H9 (cell line): ENCODE measurements around the gene ZNHIT2. TPM values are rescaled to one million over a fixed set of nuclear protein-coding genes. Genes with fewer than 3 reads are reported as not detected.
"Not testable (repeated sequence)": the region's sequence is repeated elsewhere in the genome, so short reads cannot be mapped to it uniquely, and the experiment has no call there.

Experiments
- DNase-seq: peaks from one replicate; pipeline ENCODE4 v3.0.0-alpha.2; 2017
- H2AFZ ChIP-seq: one replicate; pipeline ENCODE4 v1.6.1; 2013; ENCODE audit warnings: mild to moderate bottlenecking, low read length, control low read depth, moderate library complexity
- H2AK5ac ChIP-seq: 2 replicates; pipeline ENCODE4 v1.6.1; 2013; ENCODE audit warnings: low read length, control low read depth, mixed read lengths; ENCODE audit not compliant: insufficient read length
- H2BK120ac ChIP-seq: one replicate; pipeline ENCODE4 v1.6.1; 2013; ENCODE audit warnings: low read depth, mild to moderate bottlenecking, low read length, control low read depth, inconsistent platforms; ENCODE audit not compliant: poor library complexity, severe bottlenecking
- H2BK12ac ChIP-seq: 2 replicates; pipeline ENCODE4 v1.6.1; 2013; ENCODE audit warnings: low read length, control low read depth, mixed read lengths, low read depth; ENCODE audit not compliant: insufficient read length
- H2BK15ac ChIP-seq: 2 replicates; pipeline ENCODE4 v1.6.1; 2013; ENCODE audit warnings: low read depth, low read length, control low read depth
- H2BK20ac ChIP-seq: one replicate; pipeline ENCODE4 v1.6.1; 2013; ENCODE audit warnings: low read depth, mild to moderate bottlenecking, low read length, control low read depth, inconsistent platforms; ENCODE audit not compliant: poor library complexity, severe bottlenecking
- H2BK5ac ChIP-seq: 2 replicates; pipeline ENCODE4 v1.6.1; 2013; ENCODE audit warnings: low read length, control low read depth, mixed read lengths; ENCODE audit not compliant: insufficient read length
- H3K14ac ChIP-seq: 2 replicates; pipeline ENCODE4 v1.6.1; 2013; ENCODE audit warnings: low read length, control low read depth; ENCODE audit not compliant: insufficient read depth
- H3K18ac ChIP-seq: 2 replicates; pipeline ENCODE4 v1.6.1; 2013; ENCODE audit warnings: low read depth, mild to moderate bottlenecking, mixed read lengths, low read length, control low read depth; ENCODE audit not compliant: insufficient read length
- H3K23ac ChIP-seq: 2 replicates; pipeline ENCODE4 v1.6.1; 2013; ENCODE audit warnings: low read length, control low read depth, mixed read lengths, low read depth; ENCODE audit not compliant: insufficient read length
- H3K23me2 ChIP-seq: 2 replicates; pipeline ENCODE4 v1.6.1; 2013; ENCODE audit warnings: low read depth, mild to moderate bottlenecking, mixed read lengths, low read length, control low read depth; ENCODE audit not compliant: insufficient read length, poor library complexity, severe bottlenecking
- H3K27ac ChIP-seq: 2 replicates; pipeline ENCODE4 v1.5.1; 2013; ENCODE audit warnings: low read length, control low read depth, mixed read lengths, low read depth; ENCODE audit not compliant: insufficient read length
- H3K27me3 ChIP-seq: 2 replicates; pipeline ENCODE4 v1.6.1; 2013; ENCODE audit warnings: low read length, control low read depth, inconsistent platforms; ENCODE audit not compliant: insufficient read depth
- H3K4ac ChIP-seq: 2 replicates; pipeline ENCODE4 v1.6.1; 2013; ENCODE audit warnings: low read depth, mild to moderate bottlenecking, control low read depth, inconsistent platforms, low read length, moderate library complexity
- H3K4me1 ChIP-seq: 2 replicates; pipeline ENCODE4 v1.6.1; 2013; ENCODE audit warnings: low read length, control low read depth, inconsistent platforms; ENCODE audit not compliant: insufficient read depth
- H3K4me2 ChIP-seq: 2 replicates; pipeline ENCODE4 v1.6.1; 2013; ENCODE audit warnings: low read length, control low read depth, mixed read lengths; ENCODE audit not compliant: insufficient read length, insufficient read depth
- H3K56ac ChIP-seq: 2 replicates; pipeline ENCODE4 v1.6.1; 2013; ENCODE audit warnings: low read depth, mild to moderate bottlenecking, mixed read lengths, low read length, control low read depth; ENCODE audit not compliant: insufficient read length
- H3K79me1 ChIP-seq: 2 replicates; pipeline ENCODE4 v1.6.1; 2013; ENCODE audit warnings: low read depth, mild to moderate bottlenecking, moderate library complexity, low read length, control low read depth, inconsistent platforms; ENCODE audit not compliant: insufficient read depth, poor library complexity, severe bottlenecking
- H3K79me2 ChIP-seq: 2 replicates; pipeline ENCODE4 v1.6.1; 2013; ENCODE audit warnings: low read length, control low read depth, inconsistent platforms; ENCODE audit not compliant: insufficient read depth
- H3K9ac ChIP-seq: 2 replicates; pipeline ENCODE4 v1.6.1; 2013; ENCODE audit warnings: low read length, control low read depth, mixed read lengths; ENCODE audit not compliant: insufficient read length; ENCODE audit errors: extremely low read depth
- H3K9me3 ChIP-seq: one replicate; pipeline ENCODE4 v1.6.1; 2013; ENCODE audit warnings: low read depth, low read length, inconsistent platforms; ENCODE audit not compliant: control insufficient read depth
- H3T11ph ChIP-seq: one replicate; pipeline ENCODE4 v1.6.1; 2013; ENCODE audit warnings: mild to moderate bottlenecking, low read length, control low read depth, inconsistent platforms
- H4K20me1 ChIP-seq: one replicate; pipeline ENCODE4 v1.6.1; 2013; ENCODE audit not compliant: control insufficient read depth, insufficient read length, insufficient read depth
- H4K5ac ChIP-seq: 2 replicates; pipeline ENCODE4 v1.6.1; 2013; ENCODE audit warnings: low read depth, mild to moderate bottlenecking, mixed read lengths, low read length, control low read depth; ENCODE audit not compliant: insufficient read length
- H4K8ac ChIP-seq: replicated peaks from 2 replicates; pipeline ENCODE4 v1.6.1; 2013; ENCODE audit warnings: low read length, control low read depth, mixed read lengths, low read depth; ENCODE audit not compliant: insufficient read length
- H4K91ac ChIP-seq: 2 replicates; pipeline ENCODE4 v1.6.1; 2013; ENCODE audit warnings: low read depth, mild to moderate bottlenecking, moderate library complexity, mixed read lengths, low read length, control low read depth; ENCODE audit not compliant: insufficient read length
- H3K27ac Mint-ChIP-seq, 3 experiments: 2 replicates in 2 of 3; 3 replicates in 1 of 3; pipeline ENCODE4 v1.8.0; 2020 to 2021; ENCODE audit warnings: mixed read lengths in 3 of 3, mild to moderate bottlenecking in 1 of 3, moderate library complexity in 1 of 3
- H3K27me3 Mint-ChIP-seq: 2 replicates; pipeline ENCODE4 v1.8.0; 2021; ENCODE audit warnings: low read depth, mild to moderate bottlenecking, moderate library complexity, mixed read lengths
- H3K36me3 Mint-ChIP-seq, 3 experiments: 2 replicates in 2 of 3; 3 replicates in 1 of 3; pipeline ENCODE4 v1.8.0; 2020 to 2021; ENCODE audit warnings: low read depth in 3 of 3, mixed read lengths in 3 of 3; ENCODE audit not compliant: insufficient read depth in 1 of 3
- H3K4me1 Mint-ChIP-seq, 2 experiments: 2 replicates each; pipeline ENCODE4 v1.8.0; 2020; ENCODE audit warnings: mixed read lengths in 2 of 2
- H3K4me3 Mint-ChIP-seq, 2 experiments: 2 replicates in 1 of 2; 3 replicates in 1 of 2; pipeline ENCODE4 v1.8.0; 2020 to 2021; ENCODE audit warnings: mild to moderate bottlenecking in 2 of 2, mixed read lengths in 2 of 2, moderate library complexity in 1 of 2
- H3K9me3 Mint-ChIP-seq, 2 experiments: 2 replicates in 1 of 2; 3 replicates in 1 of 2; pipeline ENCODE4 v1.8.0; 2020; ENCODE audit warnings: mild to moderate bottlenecking in 2 of 2, mixed read lengths in 2 of 2, moderate library complexity in 1 of 2
- CTCF ChIP-seq: fragments of 200-600 bp; sonication (generic); conservative IDR thresholded peaks from 3 replicates; pipeline ENCODE4 v1.8.0; 2021; ENCODE audit warnings: antibody characterized with exemption, mild to moderate bottlenecking
- WGBS: extraction: QIAGEN DNeasy Blood & Tissue Kit; methylation state at CpG from one replicate; pipeline ENCODE4 v1.1.7; 2013; ENCODE audit warnings: missing lambda C conversion rate, low lambda C conversion rate, mixed read lengths; ENCODE audit not compliant: insufficient read length; ENCODE audit errors: extremely low coverage; 5-methylcytosine and 5-hydroxymethylcytosine counted together
- total RNA-seq: library from RNA; stranded (reverse); gene quantifications from 2 replicates; pipeline ENCODE4 v1.2.1, GENCODE V29; 2021

ZNHIT2 gene
- total RNA-seq, 1 experiment from 2014 or later: 18.3 TPM

GRCh38 chr11:65119670-65119995 is 2.1 kb upstream of the ZNHIT2 start:
- H2BK120ac ChIP-seq: no peak overlapping the region
- H3K9ac ChIP-seq: no peak overlapping the region
- no peak overlapping the region for H3T11ph ChIP-seq
- no peak overlapping the region for H3K4ac ChIP-seq
- H3K9me3 ChIP-seq: no peaks in the 10 kb centered on the region
- H4K91ac ChIP-seq: no peak overlapping the region
- Mint-ChIP-seq H3K27ac (peak overlapping the region in 1 of 3 experiments; percentile 62; a peak in 2 of 7 replicates), H3K4me3 (peak overlapping the region in 1 of 2 experiments; percentile 100; a peak in 1 of 5 replicates), H3K27me3 (peaks cover 1% of the 10 kb centered on the region; the same call in 1 of the 2 replicates), H3K9me3 (no peaks in the 10 kb centered on the region), H3K4me1 (peaks cover 6 to 21% of the 10 kb centered on the region in 2 experiments), H3K36me3 (peaks cover 30 to 67% (median 59%) of the 10 kb centered on the region in 3 experiments)
- H2AK5ac ChIP-seq: no peak overlapping the region
- H4K20me1 ChIP-seq: no peaks in the 10 kb centered on the region
- H3K27me3 ChIP-seq: no peaks in the 10 kb centered on the region
- no peak overlapping the region for H2BK5ac ChIP-seq
- no peak overlapping the region for H2AFZ ChIP-seq
- H3K56ac ChIP-seq: no peak overlapping the region
- no peak overlapping the region for H2BK15ac ChIP-seq
- H3K4me1 ChIP-seq: no peaks in the 10 kb centered on the region
- H3K79me1 ChIP-seq: peaks cover 3% of the 10 kb centered on the region
- H4K8ac ChIP-seq: no peak overlapping the region
- no peak overlapping the region for H2BK20ac ChIP-seq
- H3K18ac ChIP-seq: no peak overlapping the region
- peaks cover 9% of the 10 kb centered on the region; the same call in 1 of the 2 replicates for H3K79me2 ChIP-seq
- no peak for DNase-seq
- H3K14ac ChIP-seq: no peak overlapping the region
- TF ChIP-seq CTCF: no peak
- no peak overlapping the region for H3K23ac ChIP-seq
- H2BK12ac ChIP-seq: no peak overlapping the region
- no peak overlapping the region for H3K27ac ChIP-seq
- no peak overlapping the region for H3K4me2 ChIP-seq
- H4K5ac ChIP-seq: no peak overlapping the region
- H3K23me2 ChIP-seq: peaks cover 12% of the 10 kb centered on the region

GRCh38 chr11:65118891-65119669 is 1.6 kb upstream of the ZNHIT2 start:
- H3K79me1 ChIP-seq, H2BK120ac ChIP-seq, H3K4ac ChIP-seq, H2BK12ac ChIP-seq, H3K56ac ChIP-seq, H3K9ac ChIP-seq, H2BK15ac ChIP-seq, H2AK5ac ChIP-seq, H3K9me3 ChIP-seq, H3K27me3 Mint-ChIP-seq, H4K5ac ChIP-seq, H4K91ac ChIP-seq, H2AFZ ChIP-seq, H2BK5ac ChIP-seq, H3K27ac ChIP-seq, H4K20me1 ChIP-seq, H3K23ac ChIP-seq, H2BK20ac ChIP-seq, H3K79me2 ChIP-seq, H3K4me1 ChIP-seq, H3K14ac ChIP-seq, H3K18ac ChIP-seq, H3T11ph ChIP-seq, DNase-seq, H3K9me3 Mint-ChIP-seq, H3K4me2 ChIP-seq, H3K27me3 ChIP-seq, H4K8ac ChIP-seq: not testable (repeated sequence)
- no CpG with 5 or more reads among the region's 18 CpGs for WGBS
- peaks cover 6 to 21% of the 10 kb centered on the region in 2 experiments for H3K4me1 Mint-ChIP-seq
- peaks cover 12% of the 10 kb centered on the region for H3K23me2 ChIP-seq
- peak overlapping the region in 1 of 2 experiments; percentile 100; a peak in 4 of 5 replicates for H3K4me3 Mint-ChIP-seq
- H3K36me3 Mint-ChIP-seq: peaks cover 30 to 66% (median 58%) of the 10 kb centered on the region in 3 experiments
- H3K27ac Mint-ChIP-seq: peak overlapping the region; percentile 42 to 82 (median 69); a peak in 5 of 7 replicates
